Stimulated activated CD4-positive, alpha-beta T cell treated with anti-CD3 and anti-CD28 coated beads, TNF-alpha, amount 100 ng/mL, for 4 hours (primary cell): Measurements from ENCODE around the gene ELMO3.

Source experiments
- DNase-seq, 3 experiments: peaks; one replicate each; pipeline ENCODE4 v3.0.0-alpha.2; 2020; ENCODE audit warnings: low read depth in 3 of 3

Gene ELMO3, protein sequence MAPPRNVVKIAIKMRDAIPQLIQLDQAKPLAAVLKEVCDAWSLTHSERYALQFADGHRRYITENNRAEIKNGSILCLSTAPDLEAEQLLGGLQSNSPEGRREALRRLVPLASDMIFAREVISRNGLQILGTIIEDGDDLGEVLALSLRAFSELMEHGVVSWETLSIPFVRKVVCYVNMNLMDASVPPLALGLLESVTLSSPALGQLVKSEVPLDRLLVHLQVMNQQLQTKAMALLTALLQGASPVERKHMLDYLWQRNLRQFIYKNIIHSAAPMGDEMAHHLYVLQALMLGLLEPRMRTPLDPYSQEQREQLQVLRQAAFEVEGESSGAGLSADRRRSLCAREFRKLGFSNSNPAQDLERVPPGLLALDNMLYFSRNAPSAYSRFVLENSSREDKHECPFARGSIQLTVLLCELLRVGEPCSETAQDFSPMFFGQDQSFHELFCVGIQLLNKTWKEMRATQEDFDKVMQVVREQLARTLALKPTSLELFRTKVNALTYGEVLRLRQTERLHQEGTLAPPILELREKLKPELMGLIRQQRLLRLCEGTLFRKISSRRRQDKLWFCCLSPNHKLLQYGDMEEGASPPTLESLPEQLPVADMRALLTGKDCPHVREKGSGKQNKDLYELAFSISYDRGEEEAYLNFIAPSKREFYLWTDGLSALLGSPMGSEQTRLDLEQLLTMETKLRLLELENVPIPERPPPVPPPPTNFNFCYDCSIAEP

DNA sequence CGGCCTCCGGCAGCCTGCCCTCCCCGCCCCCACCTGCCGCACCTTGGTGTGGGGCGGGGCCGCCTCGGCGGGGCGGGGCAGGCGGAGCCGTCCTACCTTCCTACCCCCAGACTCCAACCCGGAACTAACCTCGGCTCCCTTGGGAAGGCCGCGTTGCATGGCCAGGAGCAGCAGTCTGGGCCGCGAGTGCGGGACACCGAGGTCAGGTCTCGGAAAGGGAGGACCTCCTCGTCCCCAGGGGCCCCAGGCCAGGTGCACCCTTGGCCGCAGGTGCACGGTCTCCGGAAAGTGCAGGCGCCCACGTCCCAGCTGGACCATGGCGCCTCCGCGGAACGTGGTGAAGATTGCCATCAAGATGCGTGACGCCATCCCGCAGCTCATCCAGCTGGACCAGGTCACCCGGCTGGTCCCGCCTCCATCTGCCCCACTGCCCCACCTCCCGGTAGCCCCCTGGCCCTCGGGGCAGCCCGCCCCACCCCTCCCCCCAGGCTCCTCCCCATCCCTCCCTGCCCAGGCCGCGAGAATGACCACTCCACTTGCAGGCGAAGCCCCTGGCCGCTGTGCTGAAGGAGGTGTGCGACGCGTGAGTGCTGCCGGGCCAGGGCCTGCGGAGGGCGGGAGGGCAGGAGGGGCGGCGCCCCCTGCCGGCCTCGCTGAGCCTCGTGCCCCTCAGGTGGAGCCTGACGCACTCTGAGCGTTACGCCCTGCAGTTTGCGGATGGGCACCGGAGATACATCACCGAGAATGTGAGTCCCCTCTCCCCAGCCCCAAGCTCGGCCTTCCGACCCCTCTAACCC, at the start of gene ELMO3:
TSS of gene ELMO3 (plus strand) at position 121 of the 797 bp plus-strand sequence. CDS start at position 317, 196 bp downstream.
- DNase-seq, result no peak

- DNase-seq, result no peak
These were observed 49.5 kb upstream of the ELMO3 start for GRCh38 chr16:67149276-67150046.

DNA sequence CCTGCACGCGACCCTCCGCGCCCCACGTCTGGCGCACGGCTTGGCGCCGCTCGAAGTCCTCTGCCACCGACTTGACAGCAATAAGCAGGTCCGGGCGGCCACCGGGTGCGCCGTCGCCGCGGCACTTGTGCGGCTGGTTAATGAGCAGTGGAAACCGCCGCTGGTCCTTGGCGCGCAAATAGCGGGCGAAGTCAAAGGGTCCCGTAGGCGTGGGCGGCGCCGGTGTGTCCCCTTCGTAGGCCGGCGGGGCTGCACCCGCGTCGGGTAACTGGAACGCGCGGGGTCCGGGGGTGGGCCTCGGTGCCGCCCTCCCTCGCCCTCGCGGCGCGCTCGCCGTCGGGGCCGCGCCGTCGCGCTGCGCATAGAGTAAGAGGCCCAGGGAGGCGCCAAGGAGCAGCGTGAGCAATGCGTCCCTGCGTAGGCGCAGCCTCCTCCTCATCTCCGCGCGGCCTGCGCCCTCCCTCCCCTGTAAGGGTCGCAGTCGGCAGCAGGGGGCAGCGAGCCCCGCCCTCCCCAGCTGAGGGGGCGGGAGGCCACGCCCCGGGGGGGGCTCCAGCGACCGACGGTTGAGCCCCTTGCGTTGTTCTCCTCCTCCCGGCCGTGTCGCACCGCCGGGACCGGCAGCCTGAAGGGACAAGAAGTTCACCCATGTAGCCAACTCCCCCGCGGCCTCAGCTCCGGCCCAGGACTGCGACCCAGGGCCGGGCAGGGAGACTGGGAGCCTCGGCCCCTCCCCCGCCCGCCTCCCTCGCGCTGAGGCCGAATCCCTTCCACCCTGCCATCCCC, 48.7 kb upstream of the ELMO3 start:
- peak in 1 of 3 experiments; percentile 56 for DNase-seq

- DNase-seq, result no peak
These were observed 48.0 kb upstream of the ELMO3 start, which contains the start of gene B3GNT9 for GRCh38 chr16:67150833-67151396. Gene B3GNT9, minus strand, starts transcription at chr16:67150998. Its CDS starts 513 bp downstream, at chr16:67150485.

GRCh38 chr16:67151431-67152097, 47.4 kb upstream of the ELMO3 start:
- DNase-seq, result no peak

- DNase-seq, result no peak
These were observed 44.2 kb upstream of the ELMO3 start for GRCh38 chr16:67154578-67155294.

DNA sequence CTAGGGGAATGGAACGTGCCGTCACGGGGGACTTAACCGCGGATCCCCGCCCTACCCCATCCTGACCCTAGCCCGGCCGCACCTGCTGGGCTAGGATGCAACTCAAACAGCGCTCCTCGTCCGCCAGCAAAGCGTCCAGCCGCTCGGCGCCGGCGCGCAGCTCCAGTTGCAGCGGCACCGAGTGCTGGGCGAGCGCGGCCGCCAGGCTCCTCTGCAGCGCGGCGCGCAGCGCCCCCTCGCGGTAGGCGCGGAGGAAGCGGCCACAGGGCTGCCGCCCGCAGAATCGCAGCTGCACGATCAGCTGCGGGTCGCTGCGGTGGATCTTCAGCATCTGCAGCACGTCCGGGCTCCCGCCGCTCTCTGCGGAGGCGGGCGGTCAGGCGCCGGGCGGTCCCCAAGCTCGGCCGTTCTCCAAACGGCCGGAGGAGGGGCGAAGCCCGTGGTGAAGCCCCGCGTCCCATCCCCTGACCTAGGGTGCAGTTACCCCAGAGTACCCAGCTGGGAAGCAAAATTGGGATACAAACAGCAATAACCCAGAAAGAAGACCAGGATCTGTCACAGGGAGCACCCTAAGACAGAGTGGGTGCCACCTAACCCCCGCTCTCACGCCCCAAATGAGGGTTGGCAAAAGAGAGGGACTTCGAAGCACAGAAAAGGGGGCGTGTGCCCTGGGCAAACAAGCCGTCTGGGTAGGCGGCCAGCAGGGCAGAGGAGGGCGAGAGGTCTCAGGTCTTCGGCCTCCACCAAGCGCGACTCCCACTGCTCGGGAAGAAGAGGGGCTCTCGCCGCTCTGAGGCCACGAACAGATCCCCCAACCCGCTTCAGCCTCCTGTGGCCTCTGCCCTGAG, 43.4 kb upstream of the ELMO3 start:
- DNase-seq, result peak; percentile 57 to 65 (median 63)

DNA sequence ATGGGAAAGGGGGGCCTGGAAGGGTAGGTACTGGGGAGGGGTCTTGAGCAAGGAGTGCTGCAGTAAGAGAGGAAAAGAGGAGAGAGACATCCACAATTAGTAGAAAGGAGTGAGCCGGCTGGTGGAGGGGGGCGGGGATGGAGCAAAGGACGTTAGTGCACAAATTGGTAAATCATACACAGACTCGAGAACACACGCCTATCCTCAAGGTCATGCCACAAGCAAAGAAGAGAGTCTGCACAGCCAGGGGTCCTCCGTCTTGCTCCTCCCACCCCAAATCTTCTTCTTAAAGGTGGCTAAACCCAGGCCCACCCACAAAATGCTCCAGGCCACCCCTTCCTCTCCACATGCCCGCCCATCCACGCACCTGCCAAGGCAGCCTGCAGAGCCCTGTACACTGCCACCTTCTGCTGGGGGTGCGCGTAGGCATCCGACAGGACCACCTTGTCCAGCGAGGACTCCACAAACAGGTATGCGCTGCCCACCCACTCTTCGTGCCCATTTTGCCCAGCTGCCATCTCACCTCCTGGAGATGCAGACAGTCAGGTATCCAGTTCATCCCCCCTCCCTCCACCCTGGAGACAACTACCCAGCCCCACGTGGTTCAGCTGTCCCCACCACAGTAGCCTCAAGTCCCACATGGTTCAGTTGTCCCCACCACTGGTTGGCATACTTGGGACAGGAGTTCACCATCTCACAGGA, 42.6 kb upstream of the ELMO3 start:
- no peak for DNase-seq

DNA sequence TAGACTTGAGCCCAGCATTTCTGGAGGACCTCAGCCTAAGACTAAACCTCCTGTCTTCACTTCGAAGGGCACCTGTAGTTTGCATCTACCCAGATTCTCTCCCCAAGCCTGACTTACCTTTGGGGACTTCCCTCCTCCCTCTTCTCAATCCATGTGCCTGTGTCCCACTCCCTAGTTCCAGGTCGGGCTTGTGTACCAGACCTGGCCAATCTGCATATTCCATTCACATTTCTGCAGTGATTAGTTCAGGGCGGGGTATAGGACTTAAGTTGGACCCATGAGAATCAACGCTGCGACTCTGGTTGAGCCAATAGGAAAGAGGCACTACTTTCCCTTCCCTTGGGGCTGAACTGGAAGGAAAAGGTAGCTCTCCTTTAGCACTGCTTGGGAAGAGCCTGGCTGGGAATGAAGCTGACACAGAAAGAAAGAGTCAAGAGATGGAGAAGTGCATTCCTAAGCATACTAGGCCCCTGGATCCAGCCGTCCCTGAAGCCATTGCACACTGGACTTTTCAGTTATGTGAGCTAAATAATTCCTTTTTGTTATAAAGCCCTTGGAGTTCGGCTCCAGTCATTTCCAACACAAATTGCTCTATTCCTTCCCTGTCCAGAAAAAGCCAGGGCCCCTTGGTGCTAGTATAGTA, 41.7 kb upstream of the ELMO3 start:
- no peak for DNase-seq

DNA sequence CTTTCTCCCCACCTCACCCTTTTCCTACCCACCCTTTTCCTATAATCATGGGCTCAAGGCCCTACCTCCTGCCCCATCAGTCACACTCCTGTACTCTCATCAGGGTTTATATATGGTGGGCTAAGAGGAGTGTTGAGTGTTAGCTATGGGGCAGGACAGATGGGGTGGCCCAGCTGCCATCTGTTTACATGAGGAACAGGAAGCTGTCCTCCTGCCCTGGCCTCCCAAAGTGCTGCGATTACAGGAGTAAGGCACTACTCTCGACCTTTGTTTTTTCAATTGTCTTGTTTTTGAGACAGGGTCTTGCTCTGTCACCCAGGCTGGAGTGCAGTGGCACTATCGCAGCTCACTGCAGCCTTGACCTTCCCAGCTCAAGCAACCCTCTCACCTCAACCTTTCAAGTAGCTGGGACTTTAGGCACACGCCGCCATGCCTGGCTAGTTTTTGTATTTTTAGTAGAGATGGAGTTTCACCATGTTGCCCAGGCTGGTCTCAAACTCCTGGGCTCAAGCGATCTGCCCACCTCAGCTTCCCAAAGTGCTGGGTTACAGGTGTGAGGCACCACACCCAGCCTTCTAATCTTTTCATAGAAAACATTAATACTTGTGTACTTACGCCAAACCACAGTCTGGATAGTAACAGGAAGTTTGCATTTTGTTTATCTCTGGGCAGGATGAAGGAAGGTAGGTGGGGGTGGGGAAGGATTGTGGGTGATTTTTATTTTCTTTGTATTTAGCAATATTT, 40.9 kb upstream of the ELMO3 start:
- no peak for DNase-seq

DNA sequence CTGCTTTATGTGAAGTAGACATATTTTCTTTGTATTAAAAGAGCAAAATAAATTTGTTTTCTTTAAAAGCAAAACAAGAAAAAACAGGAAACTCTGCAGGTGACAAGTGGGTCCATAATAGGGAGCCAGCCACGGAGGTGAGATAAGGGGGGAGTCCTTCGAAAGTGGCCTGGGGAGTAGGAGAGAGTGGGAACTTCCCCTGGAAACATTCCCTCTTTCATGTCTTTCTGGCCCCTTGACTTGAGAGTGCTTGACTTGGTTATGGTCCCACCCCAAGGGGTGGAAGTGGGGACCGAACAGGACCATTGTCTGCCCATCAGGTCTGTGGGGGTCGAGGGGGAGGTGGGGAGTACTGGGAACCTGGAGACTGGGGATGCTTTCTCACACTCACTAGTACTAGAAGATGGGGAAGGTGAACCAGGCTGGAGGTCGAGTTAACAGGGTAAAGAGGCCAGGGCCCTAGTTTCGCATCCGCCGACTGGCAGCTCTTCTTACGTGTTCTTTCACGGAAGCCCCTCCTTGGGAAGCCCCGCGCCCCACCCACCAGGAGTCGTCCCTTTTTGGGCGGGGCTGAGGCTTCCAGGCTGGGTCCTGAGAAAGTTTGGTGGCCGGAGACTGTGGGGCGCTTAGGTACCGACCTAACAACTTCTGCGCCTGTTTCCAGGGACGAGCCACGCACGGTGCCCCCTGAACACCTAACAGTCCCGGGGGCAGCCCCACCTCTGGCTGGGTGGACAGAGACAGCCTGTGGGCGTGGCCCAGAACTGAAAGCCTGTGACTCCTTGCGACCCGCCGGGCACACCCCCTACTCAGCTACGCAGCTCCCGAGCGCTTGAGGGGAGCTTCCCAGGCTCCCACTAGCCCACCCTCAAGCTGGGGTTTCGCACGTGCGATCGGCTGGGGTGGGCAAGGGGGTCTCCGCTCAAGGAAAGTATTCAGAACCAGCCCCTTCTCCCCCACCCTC, 40.0 kb upstream of the ELMO3 start:
- DNase-seq, result peak; percentile 48 to 69 (median 67)

GRCh38 chr16:67161595-67162058, 37.3 kb upstream of the ELMO3 start:
- DNase-seq, result no peak

DNA sequence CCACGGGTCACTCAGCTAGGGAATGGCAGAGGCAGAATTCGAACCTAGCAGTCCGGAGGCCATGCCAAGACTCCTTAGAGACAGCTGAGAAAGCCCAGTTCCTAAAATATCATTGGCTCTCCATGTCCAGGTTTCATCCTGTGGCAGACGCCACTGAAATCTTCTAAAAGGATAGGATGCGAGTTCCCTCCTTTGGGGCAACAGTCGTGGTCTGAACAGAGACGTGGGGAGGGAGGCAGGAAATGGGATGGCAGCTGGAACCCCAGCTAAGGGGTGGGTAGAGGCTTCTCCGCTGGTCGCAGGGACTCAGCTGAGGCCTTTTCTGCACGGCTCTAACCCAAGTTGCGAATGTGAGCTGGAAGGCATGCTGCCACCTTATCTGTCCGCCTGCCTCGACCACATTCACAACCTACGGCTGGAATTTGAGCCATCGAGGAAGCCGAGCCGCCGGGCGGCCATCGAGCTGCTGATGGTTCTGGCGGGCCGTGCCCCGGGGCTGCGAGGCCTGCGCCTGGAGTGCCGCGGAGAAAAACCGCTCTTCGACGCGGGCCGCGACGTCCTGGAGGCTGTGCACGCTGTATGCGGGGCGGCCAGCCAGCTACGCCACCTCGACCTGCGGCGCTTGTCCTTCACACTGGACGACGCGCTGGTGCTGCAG, 36.3 kb upstream of the ELMO3 start:
- DNase-seq, result no peak
